Nephron progenitor cell (in vitro differentiated cells): ENCODE data around the gene CABP4.
"Not testable (repeated sequence)": the region's sequence is repeated elsewhere in the genome, so short reads cannot be mapped to it uniquely, and the experiment has no call there.

ENCODE experiments used
- DNase-seq: peaks from one replicate; pipeline ENCODE4 v3.0.0; 2021
- H3K27ac Mint-ChIP-seq: 2 replicates; pipeline ENCODE4 v1.8.0; 2021; ENCODE audit warnings: mild to moderate bottlenecking, moderate library complexity, mixed read lengths
- H3K27me3 Mint-ChIP-seq: 2 replicates; pipeline ENCODE4 v1.8.0; 2021; ENCODE audit warnings: mild to moderate bottlenecking, low read depth, mixed read lengths; ENCODE audit not compliant: poor library complexity
- H3K36me3 Mint-ChIP-seq: 2 replicates; pipeline ENCODE4 v1.8.0; 2021; ENCODE audit warnings: low read depth, mixed read lengths
- H3K4me1 Mint-ChIP-seq: 2 replicates; pipeline ENCODE4 v1.8.0; 2021; ENCODE audit warnings: mixed read lengths
- H3K4me3 Mint-ChIP-seq: 2 replicates; pipeline ENCODE4 v1.8.0; 2021; ENCODE audit warnings: mild to moderate bottlenecking, moderate library complexity, mixed read lengths
- H3K9me3 Mint-ChIP-seq: 2 replicates; pipeline ENCODE4 v1.8.0; 2021; ENCODE audit warnings: mild to moderate bottlenecking, moderate library complexity, mixed read lengths
- TF ChIP-seq, protein P1 (sequence below): fragments of 200-600 bp; sonication (generic); IDR thresholded peaks from 2 replicates; pipeline ENCODE4 v1.5.0; 2021; ENCODE audit warnings: antibody characterized with exemption

Gene CABP4

GRCh38 chr11:67464411-67465188 is 9.4 kb downstream of the CABP4 start:
- peaks cover 29% of the 10 kb centered on the region for H3K4me1 Mint-ChIP-seq
- TF ChIP-seq, protein P1, sequence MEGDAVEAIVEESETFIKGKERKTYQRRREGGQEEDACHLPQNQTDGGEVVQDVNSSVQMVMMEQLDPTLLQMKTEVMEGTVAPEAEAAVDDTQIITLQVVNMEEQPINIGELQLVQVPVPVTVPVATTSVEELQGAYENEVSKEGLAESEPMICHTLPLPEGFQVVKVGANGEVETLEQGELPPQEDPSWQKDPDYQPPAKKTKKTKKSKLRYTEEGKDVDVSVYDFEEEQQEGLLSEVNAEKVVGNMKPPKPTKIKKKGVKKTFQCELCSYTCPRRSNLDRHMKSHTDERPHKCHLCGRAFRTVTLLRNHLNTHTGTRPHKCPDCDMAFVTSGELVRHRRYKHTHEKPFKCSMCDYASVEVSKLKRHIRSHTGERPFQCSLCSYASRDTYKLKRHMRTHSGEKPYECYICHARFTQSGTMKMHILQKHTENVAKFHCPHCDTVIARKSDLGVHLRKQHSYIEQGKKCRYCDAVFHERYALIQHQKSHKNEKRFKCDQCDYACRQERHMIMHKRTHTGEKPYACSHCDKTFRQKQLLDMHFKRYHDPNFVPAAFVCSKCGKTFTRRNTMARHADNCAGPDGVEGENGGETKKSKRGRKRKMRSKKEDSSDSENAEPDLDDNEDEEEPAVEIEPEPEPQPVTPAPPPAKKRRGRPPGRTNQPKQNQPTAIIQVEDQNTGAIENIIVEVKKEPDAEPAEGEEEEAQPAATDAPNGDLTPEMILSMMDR: no peak
- H3K27ac Mint-ChIP-seq: no peak overlapping the region
- H3K36me3 Mint-ChIP-seq: peaks cover 4% of the 10 kb centered on the region
- DNase-seq: peak; percentile 90
- H3K4me3 Mint-ChIP-seq: peak overlapping the region; percentile 79
- H3K27me3 Mint-ChIP-seq: no peaks in the 10 kb centered on the region
- no peaks in the 10 kb centered on the region for H3K9me3 Mint-ChIP-seq

- DNase-seq: no peak
- no peak overlapping the region for H3K27ac Mint-ChIP-seq
- TF ChIP-seq, protein P1: no peak
- no peaks in the 10 kb centered on the region for H3K9me3 Mint-ChIP-seq
- peaks cover 24% of the 10 kb centered on the region for H3K4me1 Mint-ChIP-seq
- H3K36me3 Mint-ChIP-seq: peaks cover 4% of the 10 kb centered on the region
- no peaks in the 10 kb centered on the region for H3K27me3 Mint-ChIP-seq
- peak overlapping the region; percentile 79 for H3K4me3 Mint-ChIP-seq
These were observed 10.0 kb downstream of the CABP4 start for GRCh38 chr11:67465189-67465510.

DNA sequence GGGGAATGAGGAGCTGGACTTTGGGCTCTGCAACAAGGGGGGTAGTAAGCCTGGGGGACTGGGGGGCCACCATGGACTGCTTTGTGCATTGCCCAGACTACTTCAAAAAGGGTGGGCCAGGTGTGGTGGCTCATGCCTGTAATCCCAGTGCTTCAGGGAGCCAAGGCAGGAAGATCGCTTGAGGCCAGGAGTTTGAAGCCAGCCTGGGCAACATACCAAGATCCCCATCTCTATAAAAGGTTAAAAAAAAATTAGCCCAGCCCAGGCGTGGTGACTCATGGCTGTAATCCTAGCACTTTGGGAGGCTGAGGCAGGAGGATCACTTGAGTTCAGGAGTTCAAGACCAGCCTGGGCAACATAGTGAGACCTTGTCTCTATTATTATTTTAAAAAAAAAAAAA is 10.4 kb downstream of the CABP4 start:
- H3K4me3 Mint-ChIP-seq: peak overlapping the region; percentile 79
- not testable (repeated sequence) for DNase-seq, H3K36me3 Mint-ChIP-seq, H3K27me3 Mint-ChIP-seq, H3K9me3 Mint-ChIP-seq, H3K27ac Mint-ChIP-seq
- peaks cover 20% of the 10 kb centered on the region for H3K4me1 Mint-ChIP-seq

GRCh38 chr11:67466367-67466766 is 11.2 kb downstream of the CABP4 start:
- H3K27ac Mint-ChIP-seq: no peak overlapping the region
- no peak overlapping the region for H3K4me3 Mint-ChIP-seq
- TF ChIP-seq, protein P1: no peak

DNA sequence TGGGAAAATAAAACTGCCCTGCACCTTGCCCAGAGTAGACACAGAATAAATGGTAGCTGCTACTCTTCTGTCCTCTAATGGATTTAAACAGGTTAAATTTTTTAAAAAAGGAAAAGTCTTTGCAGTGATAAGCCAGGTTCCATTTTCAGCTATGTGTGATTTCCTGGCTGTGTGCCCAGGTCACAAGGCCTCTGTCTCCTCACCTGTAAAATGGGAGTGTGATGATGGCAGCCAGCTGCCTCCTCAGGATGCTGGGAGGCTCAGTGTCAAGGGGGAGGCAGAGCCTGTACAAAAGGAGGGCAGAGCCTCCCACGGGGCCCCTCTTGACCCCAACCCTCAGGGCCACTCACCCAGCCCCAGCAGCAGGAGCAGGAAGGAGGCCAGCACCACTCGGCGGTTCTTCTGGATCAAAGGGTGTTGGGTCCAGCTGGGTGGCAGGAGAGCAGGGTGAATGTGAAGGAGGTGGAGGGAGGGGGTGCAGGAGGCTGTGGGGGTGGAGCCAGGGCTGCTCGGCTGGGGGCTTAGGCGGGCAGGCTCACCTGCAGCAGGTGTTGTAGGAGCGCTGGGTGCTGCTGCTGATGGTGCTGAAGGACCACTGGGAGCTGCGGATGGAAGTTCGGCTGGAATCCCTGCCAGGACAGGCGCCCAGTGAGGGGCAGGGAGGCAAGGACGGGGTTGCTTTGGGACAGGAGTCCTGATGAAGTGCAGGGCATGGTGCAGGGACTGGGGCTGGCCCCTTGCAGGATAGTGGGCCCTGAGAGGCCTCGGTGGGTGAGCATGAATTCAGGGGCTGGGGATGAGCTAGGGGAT is 12.0 kb downstream of the CABP4 start:
- TF ChIP-seq, protein P1: no peak

More at GRCh38 chr11:67466367-67466766, 11.2 kb downstream of the CABP4 start:
- Mint-ChIP-seq H3K9me3 (no peaks in the 10 kb centered on the region), H3K27me3 (no peaks in the 10 kb centered on the region), H3K36me3 (peaks cover 4% of the 10 kb centered on the region), H3K4me1 (peaks cover 22% of the 10 kb centered on the region)
- DNase-seq: no peak

GRCh38 chr11:67468056-67468455 is 12.9 kb downstream of the CABP4 start:
- TF ChIP-seq, protein P1: no peak
- Mint-ChIP-seq H3K9me3 (no peaks in the 10 kb centered on the region), H3K4me1 (peaks cover 31% of the 10 kb centered on the region), H3K36me3 (peaks cover 4% of the 10 kb centered on the region), H3K27me3 (peaks cover 9% of the 10 kb centered on the region), H3K27ac (peak overlapping the region; percentile 95), H3K4me3 (peak overlapping the region; percentile 89)
- DNase-seq: no peak

More for the DNA sequence above, 12.0 kb downstream of the CABP4 start:
- Mint-ChIP-seq H3K27ac (no peak overlapping the region), H3K27me3 (peaks cover 3% of the 10 kb centered on the region), H3K4me3 (peak overlapping the region; percentile 89), H3K9me3 (no peaks in the 10 kb centered on the region), H3K4me1 (peaks cover 25% of the 10 kb centered on the region), H3K36me3 (peaks cover 4% of the 10 kb centered on the region)
- no peak for DNase-seq
